Left colon (tissue), 2 donors: ENCODE measurements around the gene MCF2L. TPM values are rescaled to one million over a fixed set of nuclear protein-coding genes. Genes with fewer than 3 reads are reported as not detected.
A peak's percentile ranks its signal among the peaks of the same experiment; 100 is the strongest.

ENCODE experiments used
- ATAC-seq: fragments of 200-7000 bp; cut with Tn5 transposase; one replicate; pipeline ENCODE4 v1.9.1; 2020; ENCODE audit warnings: mild to moderate bottlenecking, moderate library complexity
- DNase-seq, 2 donors: peaks; one replicate each; pipeline ENCODE4 v3.0.0-alpha.2; 2020
- intact Hi-C, 2 donors: fragments of 100-400 bp; cut with DNase I in 1 of 2; cut with micrococcal nuclease in 1 of 2; formaldehyde crosslinking; loops; one replicate each; pipeline versions ENCODE4 v1.11.2 to v1.14.0; 2022; cut with DNase I, micrococcal nuclease
- total RNA-seq, 2 donors: library from RNA; stranded (reverse); fragmentation: NEBNext Ultra II Directional; extraction: Animal tissue kit (Norgen Biotek cat#: 25700); gene quantifications; one replicate each; pipeline ENCODE4 v1.2.1, GENCODE V29; 2021
- donor health status: DM: no; HTN: no; CAD: no.
- donor health status: DM: yes; HTN: yes; CAD: no.

The MCF2L gene
- total RNA-seq, 2 donors from 2014 or later, result 86.9 to 101 TPM

- DNase-seq, result no peak
- ATAC-seq, result no peak
- intact Hi-C loops, result no loop called here
Measured at GRCh38 chr13:112973577-112973951, 4.5 kb downstream of the MCF2L start.

- ATAC-seq (no peak), DNase-seq (no peak)
- intact Hi-C loops, result no loop called here
Measured at GRCh38 chr13:112974125-112974524, 5.1 kb downstream of the MCF2L start.

- intact Hi-C loops, result no loop called here
- DNase-seq, result no peak
- ATAC-seq, result no peak
Measured at GRCh38 chr13:112974671-112975070, 5.7 kb downstream of the MCF2L start.

GRCh38 chr13:112975401-112975939 is 6.5 kb downstream of the MCF2L start:
- ATAC-seq (no peak), DNase-seq (no peak)
- intact Hi-C loops, result no loop called here

DNA sequence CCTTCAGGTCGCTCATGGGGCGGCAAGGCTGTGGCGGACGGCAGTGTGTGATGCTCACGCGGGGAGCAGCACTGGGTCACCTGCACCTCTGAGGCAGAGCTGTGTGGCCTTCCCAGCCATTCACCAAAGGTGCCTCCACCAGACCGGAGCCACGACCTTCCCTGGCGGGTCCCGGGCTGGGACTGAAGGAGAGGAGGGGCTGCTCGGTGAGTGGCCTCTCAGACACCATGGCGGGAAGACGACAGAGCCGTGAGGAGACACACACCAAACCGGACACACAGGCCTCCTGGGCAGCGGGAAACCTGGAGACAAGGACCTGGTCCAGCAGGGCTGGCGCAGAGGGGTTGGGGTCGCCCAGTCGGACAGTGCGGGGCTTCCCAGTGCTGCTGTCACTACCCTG is 7.5 kb downstream of the MCF2L start:
- ATAC-seq, result no peak
- intact Hi-C loops, result no loop called here
- DNase-seq, result no peak

DNA sequence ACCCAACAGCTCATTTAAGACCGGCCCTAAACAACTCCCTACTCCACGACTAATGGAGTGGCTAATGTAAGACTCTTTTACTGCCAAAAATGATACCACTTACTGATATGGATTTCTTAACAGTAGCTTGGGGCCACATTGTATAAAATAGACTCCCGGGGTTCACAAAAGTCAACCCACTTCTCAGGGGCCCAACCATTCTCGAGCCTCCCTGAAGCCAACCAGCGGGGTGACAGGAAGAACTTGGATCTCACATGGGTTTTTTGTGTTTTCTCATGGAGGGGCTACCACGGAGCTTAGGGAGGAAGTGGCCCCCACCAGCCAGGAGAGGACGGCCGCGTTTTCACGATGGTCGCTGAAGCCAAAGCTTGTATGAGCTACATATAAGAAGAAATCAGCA is 8.1 kb downstream of the MCF2L start:
- DNase-seq (no peak), ATAC-seq (no peak)
- intact Hi-C loops, result no loop called here

DNA sequence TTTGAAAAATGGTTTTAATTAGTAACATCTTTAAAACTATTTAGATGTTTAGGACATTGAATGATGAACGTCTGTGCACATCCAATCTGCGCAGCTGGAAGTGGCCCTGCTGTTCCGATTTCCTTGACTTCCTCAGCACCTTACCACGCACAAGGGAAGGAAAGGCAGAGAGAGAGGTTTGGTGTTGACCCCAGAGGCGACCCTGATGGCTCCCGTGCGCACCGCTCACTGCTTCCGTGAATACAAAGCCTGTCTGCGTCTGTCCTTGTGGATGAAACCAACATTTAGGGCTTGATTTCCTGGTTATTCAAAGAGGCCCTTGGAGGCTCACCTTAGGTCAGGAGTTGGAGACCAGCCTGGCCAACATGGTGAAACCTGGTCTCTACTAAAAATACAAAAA is 8.5 kb downstream of the MCF2L start:
- DNase-seq (no peak), ATAC-seq (no peak)
- intact Hi-C loops, result no loop called here

DNA sequence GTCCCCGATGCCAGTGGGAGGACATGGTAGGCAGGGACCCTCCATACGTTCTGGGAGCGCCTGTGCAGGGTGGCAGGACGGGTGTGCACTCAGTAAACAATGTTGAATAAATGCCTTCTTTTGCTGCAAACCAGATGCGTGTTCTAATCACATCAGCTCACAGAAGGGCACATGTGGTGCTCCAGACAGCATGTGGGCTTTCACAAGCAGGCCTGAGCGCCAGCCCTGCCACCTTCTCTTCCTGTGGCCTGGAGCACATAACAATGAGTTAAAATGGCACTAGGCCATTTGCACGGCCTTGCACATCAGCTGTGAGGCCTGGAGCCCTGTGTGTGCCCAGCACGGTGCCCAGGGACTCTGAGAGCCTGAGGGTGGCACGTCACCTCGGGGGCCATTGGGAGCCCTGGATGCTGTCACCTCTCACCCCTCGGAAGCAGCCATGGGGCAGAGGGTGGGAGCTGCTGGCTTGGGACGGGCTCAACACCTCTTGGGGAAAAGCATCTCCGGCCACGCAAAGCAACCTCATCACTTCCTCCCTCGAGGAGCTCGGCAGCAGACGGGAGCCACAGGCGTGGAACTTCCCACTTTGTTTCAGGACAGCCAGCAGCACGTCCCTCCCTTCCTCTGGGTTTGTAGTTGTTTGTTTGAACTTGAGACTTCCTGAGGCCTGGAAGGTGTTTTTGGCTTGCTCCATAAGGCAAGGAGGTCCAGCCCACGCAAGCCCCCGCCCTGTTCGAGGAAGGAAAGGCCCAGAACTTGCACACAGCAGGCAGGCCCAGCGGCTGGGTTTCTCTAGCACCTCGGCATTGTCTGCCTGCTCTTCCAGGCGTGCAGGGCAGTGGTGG is 9.8 kb downstream of the MCF2L start:
- no peak for DNase-seq
- no peak for ATAC-seq

DNA sequence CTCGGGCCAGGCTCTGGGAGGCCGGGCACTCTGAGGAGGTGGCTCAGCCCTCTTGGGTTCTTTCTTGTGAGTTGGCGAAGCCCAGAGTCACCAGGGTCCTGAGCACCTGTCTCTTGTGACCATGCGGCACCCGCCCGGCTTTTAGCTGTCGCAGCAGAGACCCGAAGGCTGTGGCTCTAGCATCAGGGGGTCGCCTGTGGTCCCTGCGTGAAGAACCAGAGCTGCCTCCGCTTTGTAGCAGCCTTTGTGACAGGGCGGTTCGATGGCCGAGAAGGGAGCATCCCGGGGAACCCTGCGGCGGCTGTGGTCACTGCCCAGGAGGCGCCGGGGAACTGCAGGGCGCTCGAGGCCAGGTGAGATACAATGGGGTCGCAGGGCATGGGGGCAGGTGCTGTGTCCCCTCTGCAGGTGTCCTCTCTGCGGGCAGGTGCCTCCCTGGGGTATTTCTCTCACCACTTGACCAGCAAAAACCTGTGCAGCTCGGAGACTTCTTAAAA is 10.4 kb downstream of the MCF2L start:
- intact Hi-C loops, result no loop called here
- no peak for ATAC-seq
- no peak for DNase-seq

More for the DNA sequence above, 9.8 kb downstream of the MCF2L start:
- intact Hi-C loops, result no loop called here

DNA sequence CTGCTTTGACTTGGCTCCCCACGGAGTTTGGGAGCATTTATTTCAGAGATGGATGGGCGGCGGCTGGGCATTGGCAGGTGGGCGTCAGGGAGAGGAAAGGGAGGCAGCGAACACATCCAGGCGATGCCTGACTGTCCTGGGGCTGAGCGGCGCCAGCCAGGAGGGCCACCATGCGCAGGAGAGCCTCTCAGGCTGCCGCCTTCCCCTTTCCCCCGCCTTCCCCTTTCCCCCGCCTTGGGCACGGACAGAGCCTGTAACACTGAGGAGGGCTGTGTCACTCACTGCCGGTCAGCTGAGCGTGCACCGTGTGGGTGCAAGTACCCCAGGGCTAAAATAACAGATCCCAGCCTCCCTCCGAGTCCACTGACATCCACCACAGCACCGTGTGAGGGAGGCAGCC is 11.4 kb downstream of the MCF2L start:
- intact Hi-C loops, result no loop called here
- DNase-seq (no peak), ATAC-seq (no peak)

GRCh38 chr13:112981451-112981850 is 12.4 kb downstream of the MCF2L start:
- ATAC-seq, result no peak
- no peak for DNase-seq
- intact Hi-C loops, result no loop called here

DNA sequence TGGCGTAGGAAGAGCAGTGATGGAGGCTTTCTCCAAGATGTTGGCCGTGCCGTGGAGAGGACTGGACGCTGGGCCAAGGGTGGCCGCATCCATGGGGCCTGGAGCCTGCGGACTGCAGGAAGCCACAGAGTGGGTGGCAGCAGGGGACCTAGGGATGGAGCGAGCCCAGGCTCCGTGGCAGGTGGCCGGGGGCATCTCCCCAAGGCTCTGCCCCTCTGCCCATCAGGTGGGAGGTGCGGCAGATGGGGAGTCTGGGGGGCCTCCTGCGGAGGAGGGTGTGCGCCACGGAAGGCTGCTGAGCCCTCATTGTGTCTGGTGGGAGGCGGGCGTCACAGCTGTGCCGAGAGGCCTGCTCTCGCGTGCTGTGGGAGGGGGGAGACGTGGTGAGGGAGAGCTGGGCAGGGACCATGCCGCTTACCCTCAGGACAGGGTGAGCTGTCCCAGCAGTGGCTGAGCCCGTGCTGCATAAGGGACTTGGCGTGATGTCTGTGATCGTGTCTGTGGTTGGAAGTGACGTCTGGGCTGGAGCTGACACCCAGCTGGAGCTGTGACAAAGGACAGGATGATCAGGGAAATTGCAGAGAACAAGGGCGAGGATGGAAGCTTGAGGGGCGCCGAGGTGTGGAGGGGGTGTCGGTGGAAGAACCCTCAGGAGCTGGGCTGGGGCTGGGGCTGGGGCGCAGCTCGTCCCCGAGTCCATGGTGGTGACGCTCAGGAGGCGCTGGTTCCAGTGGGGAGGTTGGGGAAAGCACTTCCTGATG is 13.4 kb downstream of the MCF2L start:
- ATAC-seq (no peak), DNase-seq (no peak)
- intact Hi-C loops, result no loop called here

GRCh38 chr13:112983042-112983305 is 14.0 kb downstream of the MCF2L start:
- ATAC-seq (no peak), DNase-seq (no peak)

DNA sequence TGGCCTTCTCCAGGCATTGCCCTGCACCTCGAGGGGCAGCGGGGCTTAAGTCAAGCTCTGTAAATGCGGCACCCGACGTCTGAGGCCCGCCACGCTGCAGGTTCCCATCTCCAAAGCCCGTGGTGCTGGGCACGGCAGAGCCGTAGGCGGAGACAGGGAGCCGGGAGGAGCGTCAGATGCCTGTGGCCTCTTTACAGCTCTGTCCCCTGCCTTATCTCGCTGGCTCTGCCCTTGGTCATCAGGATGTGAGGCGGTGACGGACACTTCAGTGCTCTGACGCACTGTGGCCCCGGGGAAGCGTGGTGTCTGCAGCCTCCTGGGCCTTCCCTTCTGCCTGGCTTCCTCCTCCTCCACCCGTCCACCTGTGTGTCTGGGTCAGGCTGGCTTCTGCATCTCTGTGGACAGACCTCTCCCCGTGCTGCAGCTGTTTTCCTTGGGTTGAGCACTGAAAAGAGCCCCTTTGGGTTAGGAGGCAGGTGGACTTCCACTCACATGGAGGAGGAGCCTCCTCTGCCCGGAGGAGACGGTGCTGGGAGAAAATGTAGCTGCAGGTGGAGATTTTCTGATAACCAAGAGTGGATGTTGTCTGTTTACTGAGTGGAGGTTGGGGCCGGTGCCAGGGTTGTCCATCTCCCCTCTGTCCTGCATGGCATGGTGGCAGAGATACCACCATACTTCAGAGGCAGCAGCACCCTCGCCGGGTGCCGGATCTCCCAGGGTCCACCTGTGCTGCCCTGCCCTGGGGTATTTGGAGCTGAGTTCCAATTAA is 14.6 kb downstream of the MCF2L start:
- intact Hi-C loops, result no loop called here
- ATAC-seq (peak; percentile 73), DNase-seq (peak; percentile 63 to 69)

More at GRCh38 chr13:112983042-112983305, 14.0 kb downstream of the MCF2L start:
- intact Hi-C loops, result no loop called here

DNA sequence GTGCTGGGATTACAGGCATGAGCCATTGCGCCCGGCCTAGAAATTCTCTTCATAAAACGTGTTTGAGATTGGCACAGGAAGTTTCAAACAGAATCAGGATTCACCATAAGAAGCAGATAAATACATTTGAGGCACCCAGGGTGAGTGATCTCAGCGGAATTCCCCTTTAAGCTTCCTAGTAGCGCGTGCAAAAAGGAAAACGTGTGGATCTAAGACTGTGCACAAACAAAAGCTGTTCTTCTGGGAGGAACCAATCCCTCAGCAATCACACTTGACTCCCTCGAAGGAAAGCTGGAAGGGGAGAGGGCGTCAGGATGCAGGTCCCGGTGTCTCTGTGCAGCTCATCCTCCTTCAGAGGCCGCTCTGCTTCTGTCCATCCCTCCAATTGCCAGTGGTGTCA is 15.5 kb downstream of the MCF2L start:
- ATAC-seq, result peak; percentile 24
- intact Hi-C loops, result no loop called here
- no peak for DNase-seq

DNA sequence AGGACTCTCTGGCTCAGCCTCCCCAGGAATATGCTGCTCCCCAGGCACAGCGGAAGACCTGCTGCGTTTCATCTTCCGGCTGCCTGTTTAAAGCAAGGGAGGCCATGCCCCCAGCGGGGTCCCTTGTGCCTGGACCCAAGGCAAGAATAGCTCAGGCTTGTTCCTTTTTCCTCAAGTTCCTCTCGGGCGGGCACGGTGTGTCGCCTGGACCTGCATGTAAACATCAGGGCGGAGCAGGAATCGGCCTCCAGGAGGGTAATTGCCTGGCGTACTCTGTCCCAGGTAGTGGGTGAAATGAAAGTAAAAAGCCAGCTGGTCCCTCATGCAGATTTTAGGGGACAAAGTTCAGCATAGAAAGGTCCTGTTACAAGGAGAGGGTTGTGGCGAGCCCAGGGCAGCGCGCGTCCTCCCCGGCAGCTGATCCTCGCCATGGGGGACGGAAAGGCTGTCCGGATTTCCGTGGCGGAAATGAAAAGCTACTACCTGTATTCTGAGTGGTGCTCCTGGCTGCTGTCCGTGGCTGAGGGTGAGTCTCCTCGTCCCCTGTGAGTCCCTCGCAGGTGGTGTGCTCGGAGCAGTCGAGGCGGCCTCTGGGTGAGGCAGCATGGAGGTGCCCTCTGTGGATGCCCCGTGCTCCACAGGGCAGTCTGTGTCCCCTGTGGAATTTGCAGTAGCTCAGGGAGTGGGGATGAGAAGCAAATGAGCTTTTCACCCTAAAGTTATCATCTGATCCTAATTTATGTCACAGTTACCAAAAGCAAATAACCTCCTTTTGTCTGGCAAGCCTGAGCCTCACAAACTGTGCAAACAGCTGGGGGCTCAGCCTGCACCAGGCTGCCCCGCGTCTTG is 16.2 kb downstream of the MCF2L start:
- intact Hi-C loops, result no loop called here
- ATAC-seq (peak; percentile 78), DNase-seq (peak; percentile 76 to 85)

GRCh38 chr13:112985803-112986408 is 16.9 kb downstream of the MCF2L start:
- intact Hi-C loops, result no loop called here
- DNase-seq, result no peak
- no peak for ATAC-seq

GRCh38 chr13:112986470-112986869 is 17.5 kb downstream of the MCF2L start:
- intact Hi-C loops, result no loop called here
- no peak for DNase-seq

More at GRCh38 chr13:112986470-112986869, 17.5 kb downstream of the MCF2L start:
- ATAC-seq, result no peak
